ENCODE results near the gene ITGAL.

Gene ITGAL

DNA sequence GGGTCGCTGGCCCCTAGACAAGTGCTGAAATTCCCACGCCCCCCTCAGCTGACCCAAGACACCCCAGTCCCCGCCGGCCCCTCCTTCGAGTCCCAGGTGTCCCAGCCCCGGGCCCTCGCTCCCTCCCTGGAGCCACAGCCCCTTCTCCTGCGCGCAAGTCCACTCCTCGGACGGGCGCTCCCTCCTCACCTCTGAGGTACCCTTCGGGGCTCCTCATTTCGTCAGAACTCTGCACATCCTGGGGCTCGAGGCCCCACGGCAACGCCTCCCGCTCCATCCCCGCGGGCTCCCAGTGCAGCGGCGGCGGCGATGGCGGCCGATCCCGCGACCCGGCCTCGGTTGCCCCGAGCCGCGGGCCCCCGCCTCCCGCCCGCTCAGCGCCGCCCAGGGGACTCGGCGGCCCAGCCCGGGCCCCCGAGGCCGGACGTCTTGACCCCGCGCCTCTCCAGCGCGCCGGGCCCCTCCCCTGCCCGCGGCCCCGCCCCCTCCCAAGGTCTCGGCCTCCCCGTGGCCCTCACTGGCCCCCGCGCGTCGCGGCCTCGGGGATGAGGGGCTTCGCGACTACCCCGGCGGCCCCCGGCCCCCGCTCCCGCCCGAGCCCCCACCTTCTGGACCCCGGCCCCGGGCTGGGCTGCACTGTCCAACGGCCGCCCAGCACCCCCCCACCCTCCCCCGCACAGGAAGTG, 53.7 kb downstream of the ITGAL start, which contains the start of gene ZNF768:
ZNF768 (minus strand) TSS at position 430 of the 686 bp plus-strand sequence; CDS start at position 277, 153 bp downstream.
- Histone ChIP-seq H3K4me1 (ENCODE audit: low read length) (peaks cover 16% of the 10 kb centered on the region), H3K4me3 (ENCODE audit: low read length) (peak within 1 kb of the TSS; percentile 94), H3K9me2 (replicated peaks; ENCODE audit: insufficient read depth, low read length) (no peaks in the 10 kb centered on the region), H3K9ac (ENCODE audit: low read length) (peak within 1 kb of the TSS; percentile 99), H3K79me2 (ENCODE audit: low read length) (no peaks in the 10 kb centered on the region), H2AFZ (ENCODE audit: low read length) (peak within 1 kb of the TSS; percentile 88), H3K9me3 (replicated peaks; ENCODE audit: insufficient read depth, low read length) (no peaks in the 10 kb centered on the region), H4K20me1 (ENCODE audit: insufficient read depth, low read length) (no peaks in the 10 kb centered on the region), H3K27me3 (replicated peaks; ENCODE audit: insufficient read depth, low read length) (no peaks in the 10 kb centered on the region), H3K27ac (ENCODE audit: low read length) (peak within 1 kb of the TSS; percentile 86), H3K4me2 (ENCODE audit: low read depth, low read length) (peak within 1 kb of the TSS; percentile 92), H3K36me3 (replicated peaks; ENCODE audit: insufficient read depth, low read length) (no peaks in the 10 kb centered on the region), H3F3A (ENCODE audit: insufficient read depth, low read length) (peaks cover 16% of the 10 kb centered on the region)
- no peak for DNase-seq
- TF ChIP-seq EZH2phosphoT487 (IDR thresholded peaks at IDR 0.05; ENCODE audit: low read length) (no peak), EZH2 (optimal IDR thresholded peaks at IDR 0.05; ENCODE audit: low read depth, low read length) (no peak)
- TF ChIP-seq, protein P1, sequence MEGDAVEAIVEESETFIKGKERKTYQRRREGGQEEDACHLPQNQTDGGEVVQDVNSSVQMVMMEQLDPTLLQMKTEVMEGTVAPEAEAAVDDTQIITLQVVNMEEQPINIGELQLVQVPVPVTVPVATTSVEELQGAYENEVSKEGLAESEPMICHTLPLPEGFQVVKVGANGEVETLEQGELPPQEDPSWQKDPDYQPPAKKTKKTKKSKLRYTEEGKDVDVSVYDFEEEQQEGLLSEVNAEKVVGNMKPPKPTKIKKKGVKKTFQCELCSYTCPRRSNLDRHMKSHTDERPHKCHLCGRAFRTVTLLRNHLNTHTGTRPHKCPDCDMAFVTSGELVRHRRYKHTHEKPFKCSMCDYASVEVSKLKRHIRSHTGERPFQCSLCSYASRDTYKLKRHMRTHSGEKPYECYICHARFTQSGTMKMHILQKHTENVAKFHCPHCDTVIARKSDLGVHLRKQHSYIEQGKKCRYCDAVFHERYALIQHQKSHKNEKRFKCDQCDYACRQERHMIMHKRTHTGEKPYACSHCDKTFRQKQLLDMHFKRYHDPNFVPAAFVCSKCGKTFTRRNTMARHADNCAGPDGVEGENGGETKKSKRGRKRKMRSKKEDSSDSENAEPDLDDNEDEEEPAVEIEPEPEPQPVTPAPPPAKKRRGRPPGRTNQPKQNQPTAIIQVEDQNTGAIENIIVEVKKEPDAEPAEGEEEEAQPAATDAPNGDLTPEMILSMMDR (IDR thresholded peaks at IDR 0.05; ENCODE audit: low read length), result no peak

DNA sequence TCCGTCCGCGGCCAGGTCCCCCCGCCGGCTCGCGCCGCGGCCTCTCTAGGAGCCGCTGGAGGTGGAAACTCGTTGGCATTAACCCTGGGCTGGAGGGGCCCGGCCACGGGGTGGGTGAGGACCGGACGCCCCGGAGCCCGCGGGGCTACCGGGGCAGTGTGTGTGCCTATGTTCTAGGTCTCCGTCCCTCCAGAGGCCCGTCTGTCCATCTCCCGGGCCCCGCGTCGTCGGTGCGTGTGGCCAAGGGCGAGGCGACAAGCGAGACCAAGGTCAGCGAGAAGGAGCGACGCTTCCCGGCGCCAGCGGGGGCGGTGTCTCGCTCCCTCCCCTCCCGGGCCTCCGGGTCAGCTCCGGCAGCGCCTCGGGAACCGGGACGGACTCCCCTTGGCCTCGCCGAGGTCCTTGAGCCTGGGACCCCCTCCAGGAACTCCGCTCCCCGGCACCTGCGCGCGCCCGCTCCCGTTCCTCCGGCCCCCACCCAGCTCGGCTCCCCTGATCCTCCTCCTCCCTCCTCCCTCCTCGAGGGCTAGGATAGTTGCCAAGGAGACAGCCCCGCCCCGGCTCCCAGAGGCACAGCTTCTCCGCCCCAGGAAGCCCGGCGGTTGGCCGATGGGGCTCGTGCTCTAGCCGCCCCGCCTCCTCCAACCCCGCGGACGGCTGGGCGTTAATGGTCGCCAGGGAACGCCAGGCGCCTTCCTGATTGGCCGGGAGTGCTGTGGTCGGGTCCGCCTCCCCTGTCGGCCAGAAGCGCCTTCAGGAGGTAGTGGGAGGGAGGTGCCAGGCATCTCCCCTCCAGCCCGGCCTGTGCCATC, 54.5 kb downstream of the ITGAL start:
- Histone ChIP-seq H2AFZ (ENCODE audit: low read length) (peak overlapping the region; percentile 88), H3K4me1 (ENCODE audit: low read length) (peaks cover 16% of the 10 kb centered on the region), H3K9ac (ENCODE audit: low read length) (peak overlapping the region; percentile 99), H3K79me2 (ENCODE audit: low read length) (0 out of 2 replicates have a peak, but pooled peaks cover under 1% of the 10 kb centered on the region), H3K9me3 (replicated peaks; ENCODE audit: insufficient read depth, low read length) (no peaks in the 10 kb centered on the region), H3K4me2 (ENCODE audit: low read depth, low read length) (peak overlapping the region; percentile 91), H3K9me2 (replicated peaks; ENCODE audit: insufficient read depth, low read length) (no peaks in the 10 kb centered on the region), H3F3A (ENCODE audit: insufficient read depth, low read length) (peaks cover 16% of the 10 kb centered on the region), H3K27ac (ENCODE audit: low read length) (peak overlapping the region; percentile 86), H3K27me3 (replicated peaks; ENCODE audit: insufficient read depth, low read length) (no peaks in the 10 kb centered on the region), H4K20me1 (ENCODE audit: insufficient read depth, low read length) (no peaks in the 10 kb centered on the region), H3K36me3 (replicated peaks; ENCODE audit: insufficient read depth, low read length) (no peaks in the 10 kb centered on the region), H3K4me3 (ENCODE audit: low read length) (peak overlapping the region; percentile 94)
- DNase-seq, result peak; percentile 98
- TF ChIP-seq, protein P1 (IDR thresholded peaks at IDR 0.05; ENCODE audit: low read length), result peak; percentile 28; the same call in 1 of the 2 replicates
- TF ChIP-seq EZH2 (optimal IDR thresholded peaks at IDR 0.05; ENCODE audit: low read depth, low read length), result no peak

DNA sequence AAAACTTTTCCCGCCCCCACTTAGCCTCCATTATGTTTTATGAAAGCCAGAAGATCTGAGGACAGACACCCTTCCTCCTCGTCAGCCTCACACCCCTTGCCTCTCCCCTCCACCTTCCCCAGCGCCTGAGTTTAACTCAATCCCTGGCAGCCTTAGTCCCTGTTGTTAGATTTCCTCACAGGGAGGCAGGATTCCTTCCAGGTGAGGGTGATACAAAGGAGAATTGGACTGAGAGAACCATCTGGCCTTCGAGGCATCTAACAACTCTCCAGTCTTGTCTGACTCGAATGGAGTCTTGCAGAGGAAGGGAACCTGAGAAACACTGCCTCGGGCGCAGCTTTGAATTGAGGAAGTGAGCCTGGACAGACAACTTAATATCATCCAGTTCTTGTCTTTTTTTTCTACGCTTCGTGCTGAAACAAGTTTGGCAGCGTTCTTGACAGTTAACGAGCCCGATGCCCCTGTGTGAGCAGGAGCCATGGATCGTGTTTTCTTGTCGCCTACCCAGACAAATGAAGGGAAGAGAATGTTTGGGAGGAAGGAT, 55.2 kb downstream of the ITGAL start:
- peak overlapping the region; percentile 86 for H3K27ac ChIP-seq (ENCODE audit: low read length)
- peaks cover 6% of the 10 kb centered on the region for H3K79me2 ChIP-seq (ENCODE audit: low read length)
- peak overlapping the region; percentile 51 for H3K4me3 ChIP-seq (ENCODE audit: low read length)
- H3F3A ChIP-seq (ENCODE audit: insufficient read depth, low read length), result peaks cover 16% of the 10 kb centered on the region
- no peaks in the 10 kb centered on the region for H3K27me3 ChIP-seq (replicated peaks; ENCODE audit: insufficient read depth, low read length)
- H2AFZ ChIP-seq (ENCODE audit: low read length), result peak overlapping the region; percentile 62
- H3K9ac ChIP-seq (ENCODE audit: low read length), result peak overlapping the region; percentile 67
- H3K4me1 ChIP-seq (ENCODE audit: low read length), result peaks cover 16% of the 10 kb centered on the region
- H3K9me3 ChIP-seq (replicated peaks; ENCODE audit: insufficient read depth, low read length), result no peaks in the 10 kb centered on the region
- TF ChIP-seq EZH2 (optimal IDR thresholded peaks at IDR 0.05; ENCODE audit: low read depth, low read length) (no peak), EZH2phosphoT487 (IDR thresholded peaks at IDR 0.05; ENCODE audit: low read length) (no peak)
- TF ChIP-seq, protein P1 (IDR thresholded peaks at IDR 0.05; ENCODE audit: low read length), result no peak
- no peaks in the 10 kb centered on the region for H4K20me1 ChIP-seq (ENCODE audit: insufficient read depth, low read length)
- no peaks in the 10 kb centered on the region for H3K9me2 ChIP-seq (replicated peaks; ENCODE audit: insufficient read depth, low read length)
- H3K4me2 ChIP-seq (ENCODE audit: low read depth, low read length), result peak overlapping the region; percentile 91
- DNase-seq, result peak; percentile 51
- H3K36me3 ChIP-seq (replicated peaks; ENCODE audit: insufficient read depth, low read length), result no peaks in the 10 kb centered on the region

Data from MM.1S (cell line).